ENCODE results near the gene ANKRD35. TPM values are rescaled to one million over a fixed set of nuclear protein-coding genes. Genes with fewer than 3 reads are reported as not detected.
"Not testable (repeated sequence)": the region's sequence is repeated elsewhere in the genome, so short reads cannot be mapped to it uniquely, and the experiment has no call there.

Gene ANKRD35, protein sequence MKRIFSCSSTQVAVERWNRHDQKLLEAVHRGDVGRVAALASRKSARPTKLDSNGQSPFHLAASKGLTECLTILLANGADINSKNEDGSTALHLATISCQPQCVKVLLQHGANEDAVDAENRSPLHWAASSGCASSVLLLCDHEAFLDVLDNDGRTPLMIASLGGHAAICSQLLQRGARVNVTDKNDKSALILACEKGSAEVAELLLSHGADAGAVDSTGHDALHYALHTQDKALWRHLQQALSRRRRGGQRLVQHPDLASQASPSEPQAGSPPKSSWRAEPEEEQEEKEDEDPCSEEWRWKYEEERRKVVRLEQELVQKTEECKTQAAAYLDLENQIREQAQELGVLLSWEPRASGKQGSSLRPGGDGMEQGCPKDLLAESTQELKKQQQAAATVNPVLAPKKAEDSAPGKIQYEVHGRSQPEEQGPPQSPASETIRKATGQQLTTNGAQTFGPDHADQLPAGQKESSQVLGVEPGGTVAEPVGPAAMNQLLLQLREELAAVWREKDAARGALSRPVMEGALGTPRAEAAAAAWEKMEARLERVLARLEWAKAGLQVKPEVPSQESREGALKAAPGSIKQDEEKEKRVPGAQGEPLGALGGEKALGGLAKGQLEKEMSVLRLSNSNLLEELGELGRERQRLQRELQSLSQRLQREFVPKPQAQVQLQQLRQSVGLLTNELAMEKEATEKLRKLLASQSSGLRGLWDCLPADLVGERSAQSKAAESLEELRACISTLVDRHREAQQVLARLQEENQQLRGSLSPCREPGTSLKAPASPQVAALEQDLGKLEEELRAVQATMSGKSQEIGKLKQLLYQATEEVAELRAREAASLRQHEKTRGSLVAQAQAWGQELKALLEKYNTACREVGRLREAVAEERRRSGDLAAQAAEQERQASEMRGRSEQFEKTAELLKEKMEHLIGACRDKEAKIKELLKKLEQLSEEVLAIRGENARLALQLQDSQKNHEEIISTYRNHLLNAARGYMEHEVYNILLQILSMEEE
- total RNA-seq (1 to 10 TPM; 3.4 to 3.7 TPM), polyA plus RNA-seq (1 to 10 TPM; 2.0 to 2.1 TPM)
- long read RNA-seq, donor 1, partial matches to known transcripts: 8 of 8 reads
- long read RNA-seq, donor 1, other reads (novel, unspliced or antisense): 0 of 8 reads
- long read RNA-seq, donor 2: 0 reads
- long read RNA-seq, donor 3: 0 reads
- long read RNA-seq, donor 4: 0 reads
- long read RNA-seq, donor 5, partial matches to known transcripts: 9 of 9 reads
- long read RNA-seq, donor 5, other reads (novel, unspliced or antisense): 0 of 9 reads

DNA sequence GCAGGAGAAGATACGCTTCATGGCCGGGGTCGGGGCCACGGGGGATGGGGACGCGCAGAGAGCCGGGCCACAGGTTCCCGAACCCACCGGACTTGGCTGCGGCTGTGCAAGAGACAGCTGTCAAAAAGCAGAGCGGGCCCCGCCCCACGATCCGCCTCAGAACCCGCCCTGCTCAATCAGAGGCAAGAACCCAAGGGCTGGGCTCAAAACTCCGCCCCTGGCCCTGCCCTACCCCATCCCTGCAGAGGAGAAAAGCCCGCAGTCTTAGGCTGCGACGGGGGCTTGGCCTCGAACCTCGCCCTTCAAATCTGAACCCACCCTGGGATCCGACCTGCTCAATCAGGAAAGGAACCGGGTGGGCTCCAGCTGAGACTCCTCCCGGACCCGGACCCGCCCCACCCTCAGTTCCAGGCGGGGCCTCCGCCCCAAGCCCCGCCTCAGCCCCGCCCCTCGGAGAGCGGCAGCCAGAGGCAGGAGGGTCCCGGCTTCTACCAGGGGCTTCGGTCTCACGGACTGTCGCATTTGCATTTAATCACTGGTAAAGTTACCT lies at the start of gene ANKRD35:
Gene ANKRD35 (minus strand): TSS at position 129 of the 550 bp plus-strand sequence. CDS start 108 bp downstream, at position 21.
- ATAC-seq (ENCODE audit: insufficient read depth, low FRiP score) (peak; percentile 93), DNase-seq (peak; percentile 76 to 77 (median 77))
- Histone ChIP-seq H3K27ac (ENCODE audit: low read depth in 1 of 2, low read length in 1 of 2) (peak within 1 kb of the TSS in 1 of 2 donors; percentile 24), H3K27me3 (ENCODE audit: control insufficient read depth in 3 of 3, insufficient read depth in 3 of 3, low read length in 2 of 3) (peaks cover 0 to 13% (median 5%) of the 10 kb centered on the region in 3 donors), H3K4me3 (peak within 1 kb of the TSS; percentile 75), H3K9ac (ENCODE audit: insufficient read depth in 1 of 2, low read length in 2 of 2) (peak within 1 kb of the TSS in 1 of 2 donors; percentile 38), H3K9me3 (ENCODE audit: control insufficient read depth in 4 of 4, insufficient read depth in 3 of 4, low read length in 3 of 4) (no peaks in the 10 kb centered on the region), H3K4me1 (ENCODE audit: control insufficient read depth in 5 of 5, insufficient read depth in 5 of 5, low read length in 5 of 5) (peaks cover 0 to 6% (median 3%) of the 10 kb centered on the region in 5 donors), H3K36me3 (ENCODE audit: control insufficient read depth in 4 of 4, insufficient read depth in 4 of 4, low read length in 4 of 4) (no peaks in the 10 kb centered on the region)
- WGBS, 2 donors: 1% methylated on average over 36 of the region's 36 CpGs
- TF ChIP-seq, protein P1, sequence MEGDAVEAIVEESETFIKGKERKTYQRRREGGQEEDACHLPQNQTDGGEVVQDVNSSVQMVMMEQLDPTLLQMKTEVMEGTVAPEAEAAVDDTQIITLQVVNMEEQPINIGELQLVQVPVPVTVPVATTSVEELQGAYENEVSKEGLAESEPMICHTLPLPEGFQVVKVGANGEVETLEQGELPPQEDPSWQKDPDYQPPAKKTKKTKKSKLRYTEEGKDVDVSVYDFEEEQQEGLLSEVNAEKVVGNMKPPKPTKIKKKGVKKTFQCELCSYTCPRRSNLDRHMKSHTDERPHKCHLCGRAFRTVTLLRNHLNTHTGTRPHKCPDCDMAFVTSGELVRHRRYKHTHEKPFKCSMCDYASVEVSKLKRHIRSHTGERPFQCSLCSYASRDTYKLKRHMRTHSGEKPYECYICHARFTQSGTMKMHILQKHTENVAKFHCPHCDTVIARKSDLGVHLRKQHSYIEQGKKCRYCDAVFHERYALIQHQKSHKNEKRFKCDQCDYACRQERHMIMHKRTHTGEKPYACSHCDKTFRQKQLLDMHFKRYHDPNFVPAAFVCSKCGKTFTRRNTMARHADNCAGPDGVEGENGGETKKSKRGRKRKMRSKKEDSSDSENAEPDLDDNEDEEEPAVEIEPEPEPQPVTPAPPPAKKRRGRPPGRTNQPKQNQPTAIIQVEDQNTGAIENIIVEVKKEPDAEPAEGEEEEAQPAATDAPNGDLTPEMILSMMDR (IDR thresholded peaks at IDR 0.05; ENCODE audit: control extremely low read depth, extremely low read depth): no peak

DNA sequence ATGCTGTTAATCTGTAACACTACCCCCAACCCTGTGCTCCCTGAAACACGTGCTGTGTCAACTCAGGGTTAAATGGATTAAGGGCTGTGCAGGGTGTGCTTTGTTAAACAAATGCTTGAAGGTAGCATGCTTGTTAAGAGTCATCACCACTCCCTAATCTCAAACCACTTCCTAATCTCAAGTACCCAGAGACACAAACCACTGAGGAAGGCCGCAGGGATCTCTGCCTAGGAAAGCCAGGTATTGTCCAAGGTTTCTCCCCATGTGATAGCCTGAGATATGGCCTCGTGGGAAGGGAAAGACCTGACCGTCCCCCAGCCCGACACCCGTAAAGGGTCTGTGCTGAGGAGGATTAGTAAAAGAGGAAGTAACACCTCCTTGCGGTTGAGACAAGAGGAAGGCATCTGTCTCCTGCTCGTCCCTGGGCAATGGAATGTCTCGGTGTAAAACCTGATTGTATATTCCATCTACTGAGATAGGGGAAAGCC lies 46.9 kb upstream of the ANKRD35 start:
- H3K9ac ChIP-seq (ENCODE audit: insufficient read depth in 1 of 2, low read length in 2 of 2); H3K9me3 ChIP-seq (ENCODE audit: control insufficient read depth in 4 of 4, insufficient read depth in 3 of 4, low read length in 3 of 4); H3K27me3 ChIP-seq (ENCODE audit: control insufficient read depth in 3 of 3, insufficient read depth in 3 of 3, low read length in 2 of 3); H3K4me3 ChIP-seq; H3K4me1 ChIP-seq (ENCODE audit: control insufficient read depth in 5 of 5, insufficient read depth in 5 of 5, low read length in 5 of 5); ATAC-seq (ENCODE audit: insufficient read depth, low FRiP score); DNase-seq: not testable (repeated sequence)
- H3K27ac ChIP-seq (ENCODE audit: low read depth in 1 of 2, low read length in 1 of 2): peak overlapping the region in 1 of 2 donors; percentile 40
- H3K36me3 ChIP-seq (ENCODE audit: control insufficient read depth in 4 of 4, insufficient read depth in 4 of 4, low read length in 4 of 4): peaks cover 9 to 20% (median 10%) of the 10 kb centered on the region in 4 donors
- WGBS, 2 donors: 15 to 28% methylated on average over 9 of the region's 9 CpGs

GRCh38 chr1:145927916-145928643 lies 42.4 kb upstream of the ANKRD35 start:
- H3K9me3 ChIP-seq (ENCODE audit: control insufficient read depth in 4 of 4, insufficient read depth in 3 of 4, low read length in 3 of 4): no peaks in the 10 kb centered on the region
- peak overlapping the region; percentile 87 to 96 for H3K9ac ChIP-seq (ENCODE audit: insufficient read depth in 1 of 2, low read length in 2 of 2)
- H3K27me3 ChIP-seq (ENCODE audit: control insufficient read depth in 3 of 3, insufficient read depth in 3 of 3, low read length in 2 of 3): no peaks in the 10 kb centered on the region
- peak overlapping the region; percentile 90 to 96 for H3K27ac ChIP-seq (ENCODE audit: low read depth in 1 of 2, low read length in 1 of 2)
- H3K36me3 ChIP-seq (ENCODE audit: control insufficient read depth in 4 of 4, insufficient read depth in 4 of 4, low read length in 4 of 4): peaks cover 0 to 10% (median 4%) of the 10 kb centered on the region in 4 donors
- ATAC-seq (ENCODE audit: insufficient read depth, low FRiP score): no peak
- 64 to 69% methylated on average over 20 of the region's 20 CpGs for WGBS, 2 donors
- peak in 1 of 3 donors; percentile 17 for DNase-seq
- peak overlapping the region; percentile 50 for H3K4me3 ChIP-seq
- H3K4me1 ChIP-seq (ENCODE audit: control insufficient read depth in 5 of 5, insufficient read depth in 5 of 5, low read length in 5 of 5): peaks cover 4 to 10% (median 7%) of the 10 kb centered on the region in 5 donors
- TF ChIP-seq, protein P1 (IDR thresholded peaks at IDR 0.05; ENCODE audit: control extremely low read depth, extremely low read depth): no peak
